Endothelial cell of umbilical vein (primary cell): Measurements from ENCODE around the gene TSFM. TPM values are rescaled to one million over a fixed set of nuclear protein-coding genes. Genes with fewer than 3 reads are reported as not detected.

Experiments used
- BruUV-seq: library from RNA; stranded (reverse); fragments of 400-500 nt; replicated peaks from 2 replicates; lab custom pipeline; 2021; lab: Mats Ljungman, UMichigan
- CTCF ChIA-PET: fragments of 300-600, 350-600 bp; sonication (Branson Sonifier 250); formaldehyde crosslinking; loops from one replicate; lab custom pipeline; 2021; ENCODE audit warnings: antibody characterized with exemption, inconsistent platforms; lab: Charles Lee
- POLR2A ChIA-PET: fragments of 300-600, 350-600 bp; sonication (Branson Sonifier 250); formaldehyde crosslinking; loops from one replicate; lab custom pipeline; 2021; ENCODE audit warnings: antibody characterized with exemption, inconsistent platforms; lab: Charles Lee
- DNase-seq: peaks from one replicate; pipeline ENCODE4 v3.0.0-alpha.2; 2011; ENCODE audit warnings: low read depth, low spot score
- FAIRE-seq: peaks from 2 replicates; lab custom pipeline; 2011; peaks lifted over from hg19 to GRCh38; lab: Jason Lieb, UNC
- H2AFZ ChIP-seq: 2 replicates; pipeline ENCODE4 v1.6.0; 2012; ENCODE audit warnings: low read depth, low read length, control low read depth, inconsistent platforms
- H3K27ac ChIP-seq: 2 replicates; pipeline ENCODE4 v1.5.1; 2011; ENCODE audit warnings: low read depth, mild to moderate bottlenecking, control low read depth, low read length, moderate library complexity; ENCODE audit not compliant: insufficient read depth
- H3K27me3 ChIP-seq, 2 experiments: 2 replicates each; pipeline versions ENCODE4 v1.6.0 to v1.6.1; 2011; ENCODE audit warnings: low read length in 2 of 2, mixed read lengths in 1 of 2; ENCODE audit not compliant: control insufficient read depth in 2 of 2, insufficient read depth in 2 of 2
- H3K36me3 ChIP-seq, 2 experiments: 2 replicates in 1 of 2; 3 replicates in 1 of 2; pipeline ENCODE4 v1.5.1; 2011; ENCODE audit warnings: low read length in 2 of 2, mild to moderate bottlenecking in 1 of 2, moderate library complexity in 1 of 2; ENCODE audit not compliant: control insufficient read depth in 2 of 2, insufficient read depth in 2 of 2; ENCODE audit errors: extremely low read depth in 1 of 2
- H3K4me1 ChIP-seq: 3 replicates; pipeline ENCODE4 v1.5.1; 2011; ENCODE audit warnings: mild to moderate bottlenecking, low read length; ENCODE audit not compliant: control insufficient read depth, insufficient read depth; ENCODE audit errors: extremely low read depth
- H3K4me2 ChIP-seq: 2 replicates; pipeline ENCODE4 v1.6.1; 2011; ENCODE audit warnings: low read length, control low read depth, mixed read lengths; ENCODE audit not compliant: insufficient read depth
- H3K4me3 ChIP-seq, 3 experiments: fragments of 200-600 bp in 1 of 3; sonication (generic), shearing (Covaris generic) in 1 of 3; replicated peaks in 1 of 3; 2 replicates each; pipeline ENCODE4 v1.5.1; 2011 to 2016; ENCODE audit warnings: control low read depth in 3 of 3, low read length in 3 of 3, mild to moderate bottlenecking in 2 of 3, inconsistent platforms in 1 of 3, low read depth in 1 of 3, moderate library complexity in 1 of 3; ENCODE audit not compliant: insufficient read depth in 1 of 3
- H3K79me2 ChIP-seq: 2 replicates; pipeline ENCODE4 v1.6.0; 2012; ENCODE audit warnings: low read length, inconsistent platforms; ENCODE audit not compliant: control insufficient read depth, insufficient read depth
- H3K9ac ChIP-seq: replicated peaks from 2 replicates; pipeline ENCODE3; 2011; ENCODE audit warnings: low read length, control low read depth; ENCODE audit not compliant: insufficient read depth; ENCODE audit errors: extremely low read depth
- H3K9me1 ChIP-seq: replicated peaks from 3 replicates; pipeline ENCODE4 v1.6.0; 2011; ENCODE audit warnings: mild to moderate bottlenecking, low read length; ENCODE audit not compliant: control insufficient read depth, insufficient read depth; ENCODE audit errors: extremely low read depth
- H3K9me3 ChIP-seq: replicated peaks from 2 replicates; pipeline ENCODE4 v1.5.1; 2012; ENCODE audit warnings: low read length, inconsistent platforms; ENCODE audit not compliant: control insufficient read depth, insufficient read depth
- H4K20me1 ChIP-seq: replicated peaks from 2 replicates; pipeline ENCODE3; 2011; ENCODE audit warnings: mild to moderate bottlenecking, low read length; ENCODE audit not compliant: control insufficient read depth, insufficient read depth; ENCODE audit errors: extremely low read depth
- EZH2 ChIP-seq: IDR thresholded peaks from 2 replicates; pipeline ENCODE4 v1.6.1; 2012; ENCODE audit warnings: borderline replicate concordance, low read depth, mild to moderate bottlenecking, moderate library complexity, low read length, inconsistent platforms; ENCODE audit not compliant: severe bottlenecking
- FOS ChIP-seq: IDR thresholded peaks from 2 replicates; pipeline ENCODE4 v1.6.1; 2011; ENCODE audit warnings: mild to moderate bottlenecking, low read length, moderate library complexity, borderline replicate concordance; ENCODE audit not compliant: insufficient read depth
- GATA2 ChIP-seq: IDR thresholded peaks from 2 replicates; pipeline ENCODE4 v1.7.0; 2011; ENCODE audit warnings: low read depth, mild to moderate bottlenecking, moderate library complexity, mixed read lengths, low read length; ENCODE audit not compliant: insufficient read length, insufficient read depth
- JUN ChIP-seq: IDR thresholded peaks from 2 replicates; pipeline ENCODE4 v1.6.1; 2011; ENCODE audit warnings: borderline replicate concordance, low read depth; ENCODE audit not compliant: insufficient read length, insufficient read depth
- MYC ChIP-seq: IDR thresholded peaks from one replicate; pipeline ENCODE4 v1.6.1; 2011; ENCODE audit warnings: mild to moderate bottlenecking, low read depth, low read length
- POLR2A ChIP-seq: IDR thresholded peaks from 2 replicates; pipeline ENCODE4 v1.6.1; 2012; ENCODE audit warnings: low read depth, mild to moderate bottlenecking, control low read depth, low read length
- POLR2AphosphoS5 ChIP-seq: IDR thresholded peaks from 2 replicates; pipeline ENCODE4 v1.6.1; 2012; ENCODE audit warnings: low read depth, mild to moderate bottlenecking, control low read depth, low read length, moderate library complexity; ENCODE audit not compliant: insufficient read depth
- dilution Hi-C: fragments of 300-500 bp; cut with MboI; formaldehyde crosslinking; loops from one replicate; pipeline ENCODE4 v1.15.0; 2019; ENCODE audit warnings: low sequenced_read_pairs; ENCODE audit not compliant: extremely low pct_ligation_motif_present
- intact Hi-C: fragments of 100-400 bp; cut with micrococcal nuclease; formaldehyde crosslinking; loops from one replicate; pipeline ENCODE4 v1.10.0; 2022
- polyA plus RNA-seq, 4 experiments: library from polyadenylated mRNA; depleted of rRNA in 3 of 4; stranded (reverse) in 3 of 4; unstranded in 1 of 4; fragments of >200 nt; gene quantifications; 2 replicates each; pipeline versions ENCODE4 v1.2.1 to v1.2.3, GENCODE V29; 2011 to 2012; ENCODE audit warnings: missing spikeins in 1 of 4
- total RNA-seq: library from RNA; stranded (reverse); gene quantifications from 2 replicates; pipeline ENCODE4 v1.2.3, GENCODE V29; 2021
- TF ChIP-seq, protein P1 (sequence below), 2 donors: IDR thresholded peaks; 1 replicate in 1 of 2; 2 replicates in 1 of 2; pipeline ENCODE4 v1.5.1; 2011; ENCODE audit warnings: low read length in 2 of 2, mild to moderate bottlenecking in 2 of 2, moderate library complexity in 2 of 2, control low read depth in 1 of 2, inconsistent platforms in 1 of 2, low read depth in 1 of 2; ENCODE audit not compliant: insufficient read depth in 1 of 2; ENCODE audit errors: extremely low read depth in 1 of 2
- TF ChIP-seq, protein P2 (sequence below): IDR thresholded peaks from 2 replicates; pipeline ENCODE4 v1.6.1; 2011; ENCODE audit not compliant: insufficient read depth, insufficient read length

Gene TSFM
- total and polyA plus RNA-seq, 2 donors (not counting 3 experiments of a cell fraction or from before 2014, with no cell fraction given), result 16.5 to 41.8 TPM

DNA sequence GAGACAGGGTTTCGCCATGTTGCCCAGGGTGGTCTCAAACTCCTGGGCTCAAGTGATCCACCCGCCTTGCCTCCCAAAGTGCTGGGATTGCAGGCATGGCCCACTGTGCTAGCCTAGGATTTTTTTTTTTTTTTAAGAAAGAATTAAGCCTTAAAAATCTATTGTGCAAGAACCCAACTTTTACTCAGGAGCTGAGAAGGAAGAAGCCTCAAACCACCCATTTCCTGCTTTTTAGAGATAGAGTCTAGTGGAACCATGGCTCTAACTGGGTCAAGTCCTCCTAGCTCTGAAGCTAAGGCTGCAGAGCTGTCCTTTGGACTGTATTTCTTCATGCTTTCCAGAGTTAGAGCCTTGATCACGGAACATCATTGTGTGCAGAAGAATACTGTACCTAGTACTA, 1.3 kb upstream of the TSFM start:
- intact Hi-C loops, result no loop called here
- Histone ChIP-seq H3K4me2 (no peak overlapping the region), H3K79me2 (peaks cover 14% of the 10 kb centered on the region), H3K4me3 (no peak overlapping the region), H4K20me1 (no peaks in the 10 kb centered on the region), H3K9me1 (no peaks in the 10 kb centered on the region), H3K36me3 (peaks cover 2 to 7% of the 10 kb centered on the region in 2 experiments), H3K27me3 (no peaks in the 10 kb centered on the region), H3K27ac (no peak overlapping the region), H3K9me3 (no peaks in the 10 kb centered on the region), H3K4me1 (peaks cover 7% of the 10 kb centered on the region), H3K9ac (no peak overlapping the region), H2AFZ (no peak overlapping the region)
- CTCF ChIA-PET, result interaction anchor here (0.9 to 3.2 kb wide), 6 partner anchors 9 to 115 kb away, joined by 3 to 15 read pairs (median 10); partner anchors contain the start of genes EEF1AKMT3 and METTL1
- dilution Hi-C loops, result no loop called here
- POLR2A ChIA-PET, result no interaction called here
- FAIRE-seq (no peak), DNase-seq (no peak)
- BruUV-seq, result no TSS peak
- TF ChIP-seq GATA2 (no peak), FOS (no peak), JUN (no peak), POLR2AphosphoS5 (no peak), POLR2A (no peak), MYC (no peak), EZH2 (no peak)
- TF ChIP-seq, protein P1, sequence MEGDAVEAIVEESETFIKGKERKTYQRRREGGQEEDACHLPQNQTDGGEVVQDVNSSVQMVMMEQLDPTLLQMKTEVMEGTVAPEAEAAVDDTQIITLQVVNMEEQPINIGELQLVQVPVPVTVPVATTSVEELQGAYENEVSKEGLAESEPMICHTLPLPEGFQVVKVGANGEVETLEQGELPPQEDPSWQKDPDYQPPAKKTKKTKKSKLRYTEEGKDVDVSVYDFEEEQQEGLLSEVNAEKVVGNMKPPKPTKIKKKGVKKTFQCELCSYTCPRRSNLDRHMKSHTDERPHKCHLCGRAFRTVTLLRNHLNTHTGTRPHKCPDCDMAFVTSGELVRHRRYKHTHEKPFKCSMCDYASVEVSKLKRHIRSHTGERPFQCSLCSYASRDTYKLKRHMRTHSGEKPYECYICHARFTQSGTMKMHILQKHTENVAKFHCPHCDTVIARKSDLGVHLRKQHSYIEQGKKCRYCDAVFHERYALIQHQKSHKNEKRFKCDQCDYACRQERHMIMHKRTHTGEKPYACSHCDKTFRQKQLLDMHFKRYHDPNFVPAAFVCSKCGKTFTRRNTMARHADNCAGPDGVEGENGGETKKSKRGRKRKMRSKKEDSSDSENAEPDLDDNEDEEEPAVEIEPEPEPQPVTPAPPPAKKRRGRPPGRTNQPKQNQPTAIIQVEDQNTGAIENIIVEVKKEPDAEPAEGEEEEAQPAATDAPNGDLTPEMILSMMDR (IDR thresholded peaks at IDR 0.05; ENCODE audit: extremely low read depth in 1 of 2, insufficient read depth in 1 of 2, low read depth in 1 of 2, low read length in 2 of 2), result no peak
- TF ChIP-seq, protein P2, sequence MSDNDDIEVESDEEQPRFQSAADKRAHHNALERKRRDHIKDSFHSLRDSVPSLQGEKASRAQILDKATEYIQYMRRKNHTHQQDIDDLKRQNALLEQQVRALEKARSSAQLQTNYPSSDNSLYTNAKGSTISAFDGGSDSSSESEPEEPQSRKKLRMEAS, result no peak
